Thyroid gland (tissue), 4 donors: Measurements from ENCODE around the gene FBXO38.

Source experiments
- POLR2A ChIP-seq, 2 donors: fragments of 450-650 bp; IDR thresholded peaks; one replicate each; pipeline ENCODE4 v1.6.1; 2017; ENCODE audit warnings: antibody characterized with exemption in 2 of 2, mild to moderate bottlenecking in 2 of 2, moderate library complexity in 1 of 2
- TF ChIP-seq, protein P1 (sequence below), 6 experiments: fragments of 200-600 bp in 3 of 6; fragments of 450-650 bp in 3 of 6; sonication (generic) in 3 of 6; IDR thresholded peaks; one replicate each; pipeline ENCODE4 v1.5.1; 2016 to 2019; ENCODE audit warnings: antibody characterized with exemption in 6 of 6, mild to moderate bottlenecking in 2 of 6, inconsistent platforms in 1 of 6, moderate library complexity in 1 of 6

DNA sequence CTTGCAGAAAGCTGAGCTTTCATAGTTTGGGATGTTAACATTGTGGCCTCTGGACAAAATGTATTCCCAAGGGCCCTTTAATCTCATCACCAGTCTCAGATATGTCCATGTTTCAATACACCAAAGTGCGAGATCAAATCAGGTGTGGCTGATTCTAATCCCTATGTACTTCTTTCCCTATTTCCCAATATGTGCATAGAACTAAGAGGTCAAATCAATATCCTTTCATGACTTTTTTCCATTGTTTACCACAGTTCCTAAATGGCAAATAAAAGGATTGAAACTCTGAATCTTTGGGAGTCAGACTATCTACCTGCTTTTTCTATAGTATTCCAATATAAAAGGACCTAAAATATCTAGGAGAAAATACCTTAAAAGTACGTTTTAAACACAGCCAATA lies 105.0 kb downstream of the FBXO38 start:
- TF ChIP-seq, protein P1, sequence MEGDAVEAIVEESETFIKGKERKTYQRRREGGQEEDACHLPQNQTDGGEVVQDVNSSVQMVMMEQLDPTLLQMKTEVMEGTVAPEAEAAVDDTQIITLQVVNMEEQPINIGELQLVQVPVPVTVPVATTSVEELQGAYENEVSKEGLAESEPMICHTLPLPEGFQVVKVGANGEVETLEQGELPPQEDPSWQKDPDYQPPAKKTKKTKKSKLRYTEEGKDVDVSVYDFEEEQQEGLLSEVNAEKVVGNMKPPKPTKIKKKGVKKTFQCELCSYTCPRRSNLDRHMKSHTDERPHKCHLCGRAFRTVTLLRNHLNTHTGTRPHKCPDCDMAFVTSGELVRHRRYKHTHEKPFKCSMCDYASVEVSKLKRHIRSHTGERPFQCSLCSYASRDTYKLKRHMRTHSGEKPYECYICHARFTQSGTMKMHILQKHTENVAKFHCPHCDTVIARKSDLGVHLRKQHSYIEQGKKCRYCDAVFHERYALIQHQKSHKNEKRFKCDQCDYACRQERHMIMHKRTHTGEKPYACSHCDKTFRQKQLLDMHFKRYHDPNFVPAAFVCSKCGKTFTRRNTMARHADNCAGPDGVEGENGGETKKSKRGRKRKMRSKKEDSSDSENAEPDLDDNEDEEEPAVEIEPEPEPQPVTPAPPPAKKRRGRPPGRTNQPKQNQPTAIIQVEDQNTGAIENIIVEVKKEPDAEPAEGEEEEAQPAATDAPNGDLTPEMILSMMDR (IDR thresholded peaks at IDR 0.05): no peak
- TF ChIP-seq POLR2A (IDR thresholded peaks at IDR 0.05): no peak
